Mucosa of descending colon (tissue), 3 donors: ENCODE data around the gene GNG5. TPM values are rescaled to one million over a fixed set of nuclear protein-coding genes. Genes with fewer than 3 reads are reported as not detected.
"Not testable (repeated sequence)": the region's sequence is repeated elsewhere in the genome, so short reads cannot be mapped to it uniquely, and the experiment has no call there.

ENCODE experiments used
- ATAC-seq: fragments of 200-7000 bp; cut with Tn5 transposase; one replicate; pipeline ENCODE4 v1.9.1; 2020; ENCODE audit warnings: mild to moderate bottlenecking, moderate library complexity
- DNase-seq, 3 donors: peaks; one replicate each; pipeline ENCODE4 v3.0.0-alpha.2; 2020
- H3K36me3 ChIP-seq: fragments of 200-600 bp; one replicate; pipeline ENCODE4 v1.8.0; 2021; ENCODE audit warnings: low read depth, mild to moderate bottlenecking
- H3K4me1 ChIP-seq: fragments of 200-600 bp; one replicate; pipeline ENCODE4 v1.8.0; 2021; ENCODE audit warnings: low read depth, mild to moderate bottlenecking
- H3K4me3 ChIP-seq: fragments of 200-600 bp; one replicate; pipeline ENCODE4 v1.8.0; 2021; ENCODE audit warnings: mild to moderate bottlenecking
- H3K9me3 ChIP-seq: fragments of 200-600 bp; one replicate; pipeline ENCODE4 v1.8.0; 2021; ENCODE audit warnings: mild to moderate bottlenecking
- intact Hi-C, 2 donors: fragments of 100-400 bp; cut with DNase I in 1 of 2; cut with micrococcal nuclease in 1 of 2; formaldehyde crosslinking; loops; one replicate each; pipeline versions ENCODE4 v1.11.0 to v1.11.1; 2022; cut with DNase I, micrococcal nuclease
- total RNA-seq, 3 donors: library from RNA; stranded (reverse); fragmentation: NEBNext Ultra II Directional in 2 of 3; extraction: Animal tissue kit (Norgen Biotek cat#: 25700) in 2 of 3; gene quantifications; one replicate each; pipeline versions ENCODE4 v1.2.1 to v1.2.4, GENCODE V29; 2021 to 2023
- TF ChIP-seq, protein P1 (sequence below): fragments of 200-600 bp; IDR thresholded peaks from one replicate; pipeline ENCODE4 v1.8.0; 2022; ENCODE audit warnings: antibody characterized with exemption, mild to moderate bottlenecking
- donor health status: DM: no; HTN: no; CAD: no; lungs with moderate emphysema.
- donor health status: DM: no; HTN: no; CAD: no.
- donor health status: DM: no; HTN: yes; CAD: no.

Gene GNG5
- total RNA-seq, 3 donors from 2014 or later, result 75.6 to 158 (median 144) TPM

DNA sequence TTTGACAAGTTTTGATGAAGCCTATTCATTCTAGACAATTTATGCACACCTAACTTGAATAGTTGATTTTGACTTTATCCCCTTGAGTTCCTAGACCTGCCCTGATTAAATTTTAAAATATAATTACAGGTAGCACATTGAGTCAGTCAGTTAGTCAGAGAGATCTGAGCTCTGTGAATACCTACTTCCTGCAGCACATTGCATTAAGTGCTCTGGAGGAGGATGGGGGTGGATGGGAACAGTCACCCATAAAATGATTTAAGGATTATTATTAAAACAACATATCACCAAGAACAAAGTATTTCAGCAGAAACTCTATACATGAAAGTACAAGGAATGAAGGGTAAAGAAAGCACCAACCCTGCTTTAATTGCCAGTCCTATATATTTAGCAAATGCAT lies 39.1 kb downstream of the GNG5 start:
- ATAC-seq (no peak), DNase-seq (no peak)
- intact Hi-C loops, result no loop called here
- Histone ChIP-seq H3K36me3 (no peaks in the 10 kb centered on the region), H3K4me3 (no peak overlapping the region), H3K4me1 (no peaks in the 10 kb centered on the region), H3K9me3 (no peaks in the 10 kb centered on the region)
- TF ChIP-seq, protein P1, sequence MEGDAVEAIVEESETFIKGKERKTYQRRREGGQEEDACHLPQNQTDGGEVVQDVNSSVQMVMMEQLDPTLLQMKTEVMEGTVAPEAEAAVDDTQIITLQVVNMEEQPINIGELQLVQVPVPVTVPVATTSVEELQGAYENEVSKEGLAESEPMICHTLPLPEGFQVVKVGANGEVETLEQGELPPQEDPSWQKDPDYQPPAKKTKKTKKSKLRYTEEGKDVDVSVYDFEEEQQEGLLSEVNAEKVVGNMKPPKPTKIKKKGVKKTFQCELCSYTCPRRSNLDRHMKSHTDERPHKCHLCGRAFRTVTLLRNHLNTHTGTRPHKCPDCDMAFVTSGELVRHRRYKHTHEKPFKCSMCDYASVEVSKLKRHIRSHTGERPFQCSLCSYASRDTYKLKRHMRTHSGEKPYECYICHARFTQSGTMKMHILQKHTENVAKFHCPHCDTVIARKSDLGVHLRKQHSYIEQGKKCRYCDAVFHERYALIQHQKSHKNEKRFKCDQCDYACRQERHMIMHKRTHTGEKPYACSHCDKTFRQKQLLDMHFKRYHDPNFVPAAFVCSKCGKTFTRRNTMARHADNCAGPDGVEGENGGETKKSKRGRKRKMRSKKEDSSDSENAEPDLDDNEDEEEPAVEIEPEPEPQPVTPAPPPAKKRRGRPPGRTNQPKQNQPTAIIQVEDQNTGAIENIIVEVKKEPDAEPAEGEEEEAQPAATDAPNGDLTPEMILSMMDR, result no peak

DNA sequence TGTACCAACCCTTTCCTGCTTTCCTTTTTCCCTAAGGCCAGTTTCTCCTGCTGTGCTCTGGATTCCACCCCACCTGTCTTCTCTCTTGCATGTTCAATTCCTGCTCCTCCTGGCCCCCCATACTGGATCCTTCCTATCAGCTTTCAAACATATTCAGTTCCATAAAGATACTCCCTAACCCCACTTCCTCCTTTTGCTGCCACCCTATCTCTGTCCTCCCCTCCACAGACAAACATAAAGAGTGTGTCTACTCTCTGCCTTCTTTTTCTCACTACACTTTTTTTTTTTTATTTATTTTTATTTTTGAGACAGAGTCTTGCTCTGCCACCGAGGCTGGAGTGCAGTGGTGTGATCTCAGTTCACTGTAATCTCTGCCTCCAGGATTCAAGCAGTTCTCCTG lies 44.3 kb downstream of the GNG5 start:
- no peak for ATAC-seq

DNA sequence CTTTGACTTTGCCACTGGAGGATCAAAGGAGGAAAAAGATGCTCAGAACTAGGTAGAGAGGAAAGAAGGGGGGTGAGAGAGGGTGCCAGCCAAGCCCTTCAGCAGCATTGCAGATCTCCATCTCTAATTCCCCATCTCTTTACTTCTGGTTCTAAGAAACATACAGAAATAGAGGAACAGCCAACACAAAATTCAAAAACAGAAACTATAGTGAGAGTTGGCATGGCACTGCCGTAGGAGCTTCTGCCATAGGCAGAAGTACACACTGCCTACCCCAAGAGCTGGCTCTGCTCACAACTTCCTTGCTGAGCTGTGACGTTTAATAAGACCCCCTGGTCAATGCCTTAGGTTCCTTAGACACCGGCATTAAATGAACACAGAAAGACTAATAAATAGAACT lies 53.9 kb downstream of the GNG5 start:
- Histone ChIP-seq H3K4me1 (no peaks in the 10 kb centered on the region), H3K36me3 (no peaks in the 10 kb centered on the region), H3K4me3 (no peak overlapping the region), H3K9me3 (no peaks in the 10 kb centered on the region)
- TF ChIP-seq, protein P1, result no peak
- no peak for ATAC-seq
- no peak for DNase-seq
- intact Hi-C loops, result loop anchor here (10.0 kb wide), 2 partner anchors 312 to 322 kb away; no protein-coding TSS in a partner anchor

More for the DNA sequence above, 44.3 kb downstream of the GNG5 start:
- TF ChIP-seq, protein P1, result no peak
- no peak overlapping the region for H3K4me3 ChIP-seq
- no peaks in the 10 kb centered on the region for H3K4me1 ChIP-seq
- H3K36me3 ChIP-seq, result no peaks in the 10 kb centered on the region
- no peak for DNase-seq
- intact Hi-C loops, result no loop called here
- no peaks in the 10 kb centered on the region for H3K9me3 ChIP-seq

DNA sequence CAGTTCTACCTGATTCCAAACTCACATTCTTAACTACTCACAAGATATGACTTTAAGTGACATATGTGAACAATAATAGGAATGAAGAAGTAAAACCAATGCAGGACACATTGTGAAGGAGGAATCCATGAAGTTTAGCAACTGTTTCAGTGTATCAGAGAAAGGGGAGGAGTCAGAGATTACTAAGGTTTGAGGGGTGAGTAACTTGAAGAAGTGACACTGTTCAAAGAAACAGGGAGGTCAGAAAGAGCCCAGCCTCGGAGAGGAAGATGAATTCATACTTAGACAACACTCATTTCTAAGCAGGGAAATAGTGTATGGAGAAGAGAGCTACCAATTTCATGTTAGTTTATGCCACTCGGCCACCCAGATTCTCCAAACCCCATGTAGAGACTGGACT lies 55.5 kb downstream of the GNG5 start:
- TF ChIP-seq, protein P1, result no peak
- no peak overlapping the region for H3K4me3 ChIP-seq
- H3K4me1 ChIP-seq, result no peaks in the 10 kb centered on the region
- DNase-seq, result no peak
- no peak for ATAC-seq
- intact Hi-C loops, result loop anchor here (10.0 kb wide), 2 partner anchors 314 to 324 kb away; no protein-coding TSS in a partner anchor
- H3K9me3 ChIP-seq, result no peaks in the 10 kb centered on the region
- no peaks in the 10 kb centered on the region for H3K36me3 ChIP-seq

DNA sequence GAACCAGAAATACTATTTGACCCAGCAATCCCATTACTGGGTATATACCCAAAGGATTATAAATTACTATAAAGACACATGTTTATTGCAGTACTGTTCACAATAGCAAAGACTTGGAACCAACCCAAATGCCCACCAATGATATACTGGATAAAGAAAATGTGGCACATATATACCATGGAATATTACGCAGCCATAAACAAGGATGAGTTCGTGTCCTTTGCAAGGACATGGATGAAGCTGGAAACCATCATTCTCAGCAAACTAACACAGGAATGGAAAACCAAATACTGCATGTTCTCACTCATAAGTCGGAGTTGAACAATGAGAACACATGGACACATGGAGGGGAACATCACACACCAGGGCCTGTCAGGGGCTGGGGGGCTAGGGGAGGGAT lies 57.7 kb downstream of the GNG5 start:
- H3K9me3 ChIP-seq, H3K36me3 ChIP-seq, DNase-seq, H3K4me1 ChIP-seq, ATAC-seq, H3K4me3 ChIP-seq: not testable (repeated sequence)
- intact Hi-C loops, result loop anchor here in 1 of 2 donors (10.0 kb wide), 1 partner anchor 156 kb away; no protein-coding TSS in a partner anchor

Other genes with a start within 250 kb of the GNG5 start
- gene SAMD13, start 204.9 kb downstream of the GNG5 start, total RNA-seq, result 10 to 100 TPM in 2 of 3 donors, 1 to 10 TPM in 1; 6.8 to 35.9 (median 21.0) TPM
- 1 to 10 TPM in 1 of 3 donors, under 1 TPM in 1, not detected in 1; 0.87 to 1.0 TPM for gene DNASE2B, start 108.1 kb downstream of the GNG5 start, total RNA-seq
- gene RPF1, start 27.3 kb downstream of the GNG5 start, total RNA-seq, result 10 to 100 TPM; 24.3 to 28.8 (median 25.8) TPM
- gene SPATA1, start 195 bp downstream of the GNG5 start, total RNA-seq, result 1 to 10 TPM; 2.0 to 3.8 (median 3.5) TPM
- gene CTBS, start 67.9 kb upstream of the GNG5 start, total RNA-seq, result 10 to 100 TPM; 15.9 to 25.4 (median 23.3) TPM
- gene SSX2IP, start 183.9 kb upstream of the GNG5 start, total RNA-seq, result 10 to 100 TPM in 2 of 3 donors, 1 to 10 TPM in 1; 6.2 to 36.7 (median 14.4) TPM